IPS DF 4.7 (cell line): ENCODE measurements around the gene CDKAL1.

ENCODE experiments used
- DNase-seq: peaks from one replicate; pipeline ENCODE4 v3.0.0-alpha.2; 2013; ENCODE audit warnings: low spot score; ENCODE audit errors: extremely low read depth

Gene CDKAL1

GRCh38 chr6:21003780-21004541 lies 469.7 kb downstream of the CDKAL1 start:
- no peak for DNase-seq

GRCh38 chr6:21005816-21006570 lies 471.7 kb downstream of the CDKAL1 start:
- no peak for DNase-seq

DNA sequence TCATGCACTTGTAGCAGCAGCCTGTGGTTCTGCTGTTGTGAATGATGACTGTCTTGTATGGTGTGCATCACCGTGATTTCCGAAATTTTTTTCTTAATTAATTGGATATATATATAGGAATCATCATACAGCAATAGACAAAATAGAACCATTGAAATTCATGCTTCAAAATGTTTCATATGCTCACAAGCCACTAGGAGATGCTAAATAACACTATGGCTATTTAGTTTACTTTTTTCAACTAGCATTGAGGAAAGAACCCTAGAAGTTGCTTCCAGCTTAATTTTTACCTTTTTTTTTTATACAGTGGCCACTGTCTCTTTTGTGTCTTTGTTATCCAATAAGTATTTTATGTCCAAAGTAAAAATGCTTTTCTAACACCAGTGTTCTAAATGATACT lies 485.4 kb downstream of the CDKAL1 start:
- DNase-seq, result no peak

GRCh38 chr6:21022343-21023107 lies 488.3 kb downstream of the CDKAL1 start:
- no peak for DNase-seq

GRCh38 chr6:21023210-21023609 lies 489.0 kb downstream of the CDKAL1 start:
- no peak for DNase-seq

DNA sequence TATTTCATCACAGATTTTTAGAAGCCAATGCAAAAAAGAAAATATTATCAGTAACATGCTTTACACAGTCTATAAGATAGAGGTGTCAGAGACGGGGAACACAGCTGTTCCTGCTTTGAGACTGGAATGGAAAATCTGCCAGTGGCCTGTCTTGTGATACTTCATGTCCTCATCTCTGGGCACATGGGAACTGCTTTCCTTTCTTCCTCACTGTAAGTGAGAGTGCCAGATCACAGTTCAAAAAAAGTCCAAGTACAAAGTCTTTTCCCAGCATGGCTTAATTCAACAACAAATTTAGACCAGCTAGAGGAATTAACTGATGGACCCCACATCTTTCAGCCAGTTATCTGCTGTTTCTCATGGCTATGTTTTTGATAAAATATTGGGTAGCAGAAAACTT lies 490.4 kb downstream of the CDKAL1 start:
- no peak for DNase-seq

- DNase-seq, result no peak
These were observed 492.5 kb downstream of the CDKAL1 start for GRCh38 chr6:21026576-21027273.

GRCh38 chr6:21027507-21027906 lies 493.2 kb downstream of the CDKAL1 start:
- DNase-seq, result no peak

- no peak for DNase-seq
These were observed 496.9 kb downstream of the CDKAL1 start for GRCh38 chr6:21031182-21031581.

DNA sequence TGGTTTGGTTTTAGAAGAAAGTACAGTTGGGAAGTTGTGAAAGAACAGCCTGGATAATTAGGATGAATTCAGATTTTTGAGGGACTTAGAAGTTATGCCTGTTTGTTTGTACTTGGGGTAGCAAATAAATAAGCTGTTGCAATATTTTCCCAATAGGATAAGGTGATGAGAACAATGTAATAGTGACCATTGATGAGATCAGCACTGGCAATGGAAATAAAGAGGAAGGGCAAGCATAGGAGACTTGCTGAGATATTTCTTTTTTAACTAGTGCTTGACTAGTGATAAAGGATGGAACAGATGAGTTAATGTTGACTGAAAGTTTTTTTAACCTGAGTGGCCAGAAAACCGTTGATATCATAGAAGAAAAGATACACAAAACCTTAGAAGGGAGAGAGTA lies 498.8 kb downstream of the CDKAL1 start:
- no peak for DNase-seq

DNA sequence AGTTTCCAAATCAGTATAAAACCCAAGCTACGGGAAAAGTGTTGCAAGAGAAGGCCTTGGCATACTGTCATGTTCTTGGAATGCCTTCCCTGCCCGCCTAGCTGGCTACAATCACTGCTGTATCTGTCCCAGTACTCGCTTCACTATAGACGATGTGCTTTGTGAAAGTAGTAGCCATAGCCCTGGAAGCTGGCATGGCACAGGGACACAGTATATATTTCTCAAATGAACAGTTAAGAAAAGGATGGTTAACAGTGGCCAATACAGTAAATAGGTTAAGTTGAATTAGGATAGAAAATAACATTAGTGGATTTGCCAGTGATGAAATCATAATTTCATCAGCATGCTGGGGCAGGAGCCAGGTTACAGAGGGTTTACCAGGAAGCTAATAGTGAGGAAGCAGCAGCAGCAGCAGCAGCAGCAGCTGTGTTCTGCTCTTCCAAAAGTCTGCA lies 499.3 kb downstream of the CDKAL1 start:
- DNase-seq, result no peak

- DNase-seq, result no peak
These were observed 500.1 kb downstream of the CDKAL1 start for GRCh38 chr6:21034345-21034744.

DNA sequence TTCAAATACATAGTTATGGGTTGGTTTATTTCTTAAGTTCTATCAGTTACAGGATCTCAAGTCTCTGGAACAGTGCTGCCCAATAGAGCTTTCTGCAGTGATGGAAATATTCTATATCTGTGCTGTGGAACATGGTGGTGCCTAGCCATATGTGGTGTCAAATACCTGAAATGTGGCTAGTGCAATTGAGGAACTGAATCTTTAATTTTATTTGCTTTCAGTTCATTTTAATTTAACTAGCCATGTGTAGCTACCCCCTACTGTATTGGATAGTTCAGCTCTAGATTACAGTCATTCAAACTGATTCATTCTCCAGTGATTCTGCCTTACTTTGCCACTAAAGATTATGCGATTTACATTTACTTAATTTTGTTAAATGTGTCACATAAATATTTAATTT lies 503.2 kb downstream of the CDKAL1 start:
- no peak for DNase-seq

DNA sequence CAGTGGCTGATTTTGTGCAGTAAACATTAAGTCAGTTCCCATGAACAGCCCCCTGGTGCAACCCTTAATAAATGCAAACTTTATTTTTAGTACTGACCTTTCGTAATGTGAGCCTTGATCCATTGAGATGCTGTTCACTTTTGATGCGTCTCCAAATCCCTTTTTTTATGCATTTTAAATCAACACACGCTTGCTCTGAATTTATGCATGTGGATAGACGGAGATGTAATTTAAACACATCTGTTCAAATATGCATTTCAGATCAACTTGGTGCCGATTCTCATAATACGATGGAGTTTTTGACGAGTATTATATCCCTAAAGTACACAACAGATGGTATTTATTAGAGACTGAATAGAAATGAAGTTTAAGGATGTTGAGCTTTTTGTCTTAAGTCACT lies 505.7 kb downstream of the CDKAL1 start:
- no peak for DNase-seq

- no peak for DNase-seq
These were observed 511.0 kb downstream of the CDKAL1 start for GRCh38 chr6:21045135-21045700.

DNA sequence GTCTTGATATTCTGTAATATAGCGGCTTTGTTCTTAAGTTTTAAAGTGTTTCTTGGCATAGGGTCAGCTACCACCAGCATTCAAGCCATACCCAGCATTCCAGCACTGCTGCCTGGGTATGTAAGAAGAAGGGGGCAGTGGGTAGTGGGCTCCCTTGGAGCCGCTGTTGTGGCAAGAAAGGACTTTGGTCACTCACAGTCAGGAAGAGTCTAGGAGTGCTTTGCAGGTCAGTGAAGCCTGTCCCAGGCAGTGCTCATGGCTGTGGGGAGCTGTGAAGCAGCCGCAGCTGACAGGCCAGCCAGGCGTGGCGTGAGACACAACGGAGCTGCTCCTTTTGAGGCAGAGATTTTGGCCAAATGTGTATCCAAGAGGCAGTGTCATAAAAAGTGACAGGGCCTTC lies 512.0 kb downstream of the CDKAL1 start:
- no peak for DNase-seq

DNA sequence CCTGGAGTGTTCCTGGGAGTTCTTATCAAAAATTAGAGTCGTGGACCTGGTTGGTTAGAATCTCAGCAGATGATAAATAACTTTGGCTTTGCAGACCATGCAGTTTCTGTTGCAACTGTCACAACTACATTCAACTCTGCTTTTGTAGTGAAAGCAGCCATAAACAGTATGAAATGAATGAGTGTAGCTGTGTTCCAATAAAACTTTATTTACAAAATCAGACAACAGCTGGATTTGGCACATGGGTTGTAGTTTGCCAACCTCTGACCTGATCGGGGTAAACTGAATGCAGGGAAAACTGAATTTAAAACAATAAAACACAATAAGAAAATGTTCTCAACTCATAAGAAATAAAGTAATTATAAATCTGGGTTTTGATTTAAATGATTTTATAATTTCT lies 513.8 kb downstream of the CDKAL1 start:
- no peak for DNase-seq

GRCh38 chr6:21049148-21049547 lies 514.9 kb downstream of the CDKAL1 start:
- no peak for DNase-seq

DNA sequence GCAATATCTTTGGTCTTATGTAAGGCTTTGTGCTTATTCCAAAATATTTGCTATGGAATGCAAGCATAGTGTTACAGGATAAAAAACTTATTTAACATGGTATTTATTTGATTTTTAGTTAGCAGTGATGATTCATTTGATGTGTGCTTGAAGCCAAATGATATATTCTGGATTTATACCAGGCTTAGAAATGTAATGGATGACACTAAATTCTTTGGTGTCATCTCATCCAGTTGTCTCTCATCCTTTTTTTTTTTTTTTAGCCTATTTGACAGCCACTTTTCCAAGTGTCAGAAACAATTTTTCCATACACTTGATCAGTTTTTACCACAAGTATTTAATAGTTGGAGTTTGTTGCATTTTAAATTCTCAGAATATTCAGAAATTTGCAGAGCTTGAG lies 515.3 kb downstream of the CDKAL1 start:
- DNase-seq, result no peak

- no peak for DNase-seq
These were observed 516.7 kb downstream of the CDKAL1 start for GRCh38 chr6:21050935-21051334.

DNA sequence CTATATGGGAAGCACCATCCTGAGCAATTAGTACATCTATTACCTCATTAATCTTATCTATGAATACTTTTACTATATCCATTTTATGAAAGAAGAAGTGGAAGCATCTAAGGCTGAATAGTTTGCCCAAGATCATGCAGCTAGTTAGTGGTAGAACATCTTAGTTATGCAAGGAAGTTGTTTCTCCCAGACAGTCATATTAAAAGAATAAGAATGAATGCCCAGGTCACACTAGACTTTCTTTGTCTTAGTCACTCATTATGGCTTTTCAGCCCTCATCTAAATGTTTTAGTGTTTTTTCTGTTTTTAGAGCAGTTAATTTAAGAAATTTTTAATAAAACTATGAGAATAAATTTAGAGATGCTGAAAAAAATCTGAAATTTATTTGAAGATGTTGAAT lies 517.5 kb downstream of the CDKAL1 start:
- DNase-seq, result no peak
